BJ (cell line): ENCODE measurements around the gene RNF11. TPM values are rescaled to one million over a fixed set of nuclear protein-coding genes. Genes with fewer than 3 reads are reported as not detected.

ENCODE experiments used
- CTCF ChIA-PET: fragments of 350-600 bp; formaldehyde crosslinking; extraction: SDS; loops from one replicate; lab custom pipeline; 2021; ENCODE audit warnings: antibody characterized with exemption, inconsistent platforms; lab: Yijun Ruan, JAX
- POLR2A ChIA-PET: fragments of 300-600 bp; sonication (Branson Sonifier 250); formaldehyde crosslinking; extraction: SDS; loops from one replicate; lab custom pipeline; 2021; ENCODE audit warnings: antibody characterized with exemption; lab: Charles Lee
- DNase-seq: peaks from one replicate; pipeline ENCODE4 v3.0.0-alpha.2; 2011; ENCODE audit warnings: low read depth
- H3K27me3 ChIP-seq: 2 replicates; pipeline ENCODE4 v1.6.0; 2011; ENCODE audit warnings: low read length; ENCODE audit not compliant: control insufficient read depth, insufficient read depth
- H3K36me3 ChIP-seq: 2 replicates; pipeline ENCODE4 v1.5.1; 2011; ENCODE audit warnings: low read length; ENCODE audit not compliant: control insufficient read depth, insufficient read depth
- H3K4me3 ChIP-seq: 2 replicates; pipeline ENCODE4 v1.5.1; 2011; ENCODE audit warnings: low read depth, mild to moderate bottlenecking, control low read depth, low read length
- CTCF ChIP-seq: IDR thresholded peaks from 2 replicates; pipeline ENCODE4 v1.5.1; 2011; ENCODE audit warnings: low read depth, mild to moderate bottlenecking, control low read depth, inconsistent platforms, low read length, moderate library complexity; ENCODE audit not compliant: insufficient read depth
- polyA plus RNA-seq: library from polyadenylated mRNA; depleted of rRNA; stranded (reverse); fragments of >200 nt; gene quantifications from 2 replicates; pipeline ENCODE4 v1.2.3, GENCODE V29; 2011

RNF11 gene
- polyA plus RNA-seq, 1 experiment, result 81.5 TPM

GRCh38 chr1:51252366-51252765, 16.3 kb downstream of the RNF11 start:
- Histone ChIP-seq H3K27me3 (no peaks in the 10 kb centered on the region), H3K4me3 (no peak overlapping the region), H3K36me3 (no peaks in the 10 kb centered on the region)
- ChIA-PET POLR2A (no interaction called here), CTCF (no interaction called here)
- no peak for TF ChIP-seq CTCF
- no peak for DNase-seq

GRCh38 chr1:51253691-51254090, 17.6 kb downstream of the RNF11 start:
- Histone ChIP-seq H3K4me3 (no peak overlapping the region), H3K36me3 (no peaks in the 10 kb centered on the region), H3K27me3 (no peaks in the 10 kb centered on the region)
- no peak for TF ChIP-seq CTCF
- ChIA-PET POLR2A (interaction anchor here (0.7 kb wide), 1 partner anchor 35 kb away, joined by 3 read pairs; no protein-coding TSS in a partner anchor), CTCF (interaction anchor here (0.6 kb wide), 1 partner anchor 34 kb away, joined by 3 read pairs; no protein-coding TSS in a partner anchor)
- no peak for DNase-seq

DNA sequence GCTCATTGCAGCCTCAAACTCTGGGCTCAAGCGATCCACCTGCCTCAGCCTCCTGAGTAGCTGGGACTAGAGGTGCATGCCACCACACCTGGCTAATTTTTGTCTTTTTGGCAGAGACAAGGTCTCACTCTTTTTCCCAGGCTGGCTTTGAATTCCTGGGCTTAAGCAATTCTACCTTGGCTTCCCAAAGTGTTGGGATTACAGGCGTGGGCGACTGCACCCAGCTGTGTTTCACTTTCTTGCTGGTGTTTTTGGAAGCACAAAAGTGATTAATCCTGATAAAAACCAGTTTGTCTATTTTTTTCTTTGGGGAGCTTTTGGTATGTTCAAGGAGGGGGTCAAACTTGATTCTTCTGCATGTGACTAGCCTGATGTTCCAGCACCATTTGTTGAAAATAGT, 19.3 kb downstream of the RNF11 start:
- ChIA-PET POLR2A (no interaction called here), CTCF (interaction anchor here (1.1 kb wide), 1 partner anchor 56 kb away, joined by 3 read pairs; no protein-coding TSS in a partner anchor)
- no peak overlapping the region for H3K4me3 ChIP-seq
- TF ChIP-seq CTCF, result no peak
- no peaks in the 10 kb centered on the region for H3K36me3 ChIP-seq
- DNase-seq, result no peak
- no peaks in the 10 kb centered on the region for H3K27me3 ChIP-seq

- ChIA-PET POLR2A (no interaction called here), CTCF (interaction anchor here (1.2 to 2.1 kb wide), 2 partner anchors 33 to 45 kb away, joined by 3 to 7 read pairs; no protein-coding TSS in a partner anchor)
- TF ChIP-seq CTCF, result no peak
These were observed 27.2 kb downstream of the RNF11 start for GRCh38 chr1:51263147-51263877.

DNA sequence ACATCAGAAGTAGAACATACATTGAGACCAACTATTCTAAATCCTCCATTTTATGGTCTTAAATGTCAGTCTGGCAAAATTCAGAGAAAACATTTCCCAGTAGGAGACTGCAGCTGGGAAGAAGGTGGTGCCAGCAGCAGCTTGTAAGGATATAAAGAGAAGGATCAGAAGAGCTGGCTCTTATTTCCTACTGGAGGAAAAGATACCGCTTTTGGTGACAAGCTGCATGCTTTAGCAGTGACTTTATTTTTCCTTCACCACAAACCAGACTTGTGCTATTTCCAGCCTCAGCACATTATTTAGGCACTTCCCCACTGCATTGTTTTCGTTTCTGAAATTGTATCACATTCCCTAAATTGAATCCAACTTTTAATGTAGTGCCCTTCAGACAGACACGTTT, 28.4 kb downstream of the RNF11 start:
- peak; percentile 83 for DNase-seq
- ChIA-PET CTCF (interaction anchor here (2.1 kb wide), 1 partner anchor 32 kb away, joined by 7 read pairs; no protein-coding TSS in a partner anchor), POLR2A (no interaction called here)
- H3K36me3 ChIP-seq, result no peaks in the 10 kb centered on the region
- H3K4me3 ChIP-seq, result no peak overlapping the region
- TF ChIP-seq CTCF, result no peak
- H3K27me3 ChIP-seq, result no peaks in the 10 kb centered on the region

More at GRCh38 chr1:51263147-51263877, 27.2 kb downstream of the RNF11 start:
- DNase-seq, result no peak
- Histone ChIP-seq H3K4me3 (no peak overlapping the region), H3K36me3 (no peaks in the 10 kb centered on the region), H3K27me3 (no peaks in the 10 kb centered on the region)
